ENCODE measurements around the gene SH2D5. TPM values are rescaled to one million over a fixed set of nuclear protein-coding genes. Genes with fewer than 3 reads are reported as not detected.
A peak's percentile ranks its signal among the peaks of the same experiment; 100 is the strongest.

Gene SH2D5
- polyA plus RNA-seq (2013), result 2.9 and 3.1 TPM in 2 replicates

- Histone ChIP-seq H3K4me3 (ENCODE audit: low read depth, low read length) (peak within 1 kb of the TSS; percentile 40), H3K9me3 (ENCODE audit: insufficient read depth, low read depth, low read length) (no peaks in the 10 kb centered on the region), H3K23ac (ENCODE audit: low read length) (no peak within 1 kb of the TSS), H4K12ac (ENCODE audit: low read depth, low read length) (no peak within 1 kb of the TSS), H3K79me1 (ENCODE audit: low read length) (peaks cover 15% of the 10 kb centered on the region), H4K8ac (ENCODE audit: low read depth, low read length) (peak within 1 kb of the TSS; percentile 73), H3K14ac (ENCODE audit: low read length) (peak within 1 kb of the TSS; percentile 67), H2BK120ac (ENCODE audit: insufficient read depth, low read length, poor library complexity) (peak within 1 kb of the TSS; percentile 3), H3K9ac (ENCODE audit: low read length) (no peak within 1 kb of the TSS), H3K18ac (ENCODE audit: low read length) (peak within 1 kb of the TSS; percentile 18), H2AK5ac (ENCODE audit: low read length) (peak within 1 kb of the TSS; percentile 30), H2BK12ac (ENCODE audit: low read length) (peak within 1 kb of the TSS; percentile 37), H2BK5ac (ENCODE audit: low read depth, low read length, poor library complexity) (no peak within 1 kb of the TSS), H2AFZ (ENCODE audit: insufficient read depth, low read length, poor library complexity) (peak within 1 kb of the TSS; percentile 51), H3K79me2 (ENCODE audit: control insufficient read depth, insufficient read depth, low read length, poor library complexity) (peaks cover 2% of the 10 kb centered on the region), H3K4me2 (ENCODE audit: low read length) (peak within 1 kb of the TSS; percentile 79), H3K4me1 (ENCODE audit: control insufficient read depth in 1 of 2, insufficient read depth in 2 of 2, low read length in 2 of 2) (peaks cover 19 to 23% of the 10 kb centered on the region in 2 experiments), H3K27me3 (ENCODE audit: insufficient read depth, low read length) (peaks cover 25% of the 10 kb centered on the region), H3K36me3 (ENCODE audit: control insufficient read depth in 1 of 2, insufficient read depth in 2 of 2, low read length in 2 of 2) (peaks cover 0 to 7% of the 10 kb centered on the region in 2 experiments), H4K91ac (ENCODE audit: low read depth, low read length) (peak within 1 kb of the TSS; percentile 71), H3K27ac (ENCODE audit: low read depth, low read length) (peak within 1 kb of the TSS; percentile 31), H3K4ac (ENCODE audit: low read depth, low read length) (no peak within 1 kb of the TSS)
- peak; percentile 94 to 97 for DNase-seq
- no CpG with 5 or more reads among the region's 38 CpGs for WGBS (ENCODE audit: extremely low coverage, insufficient coverage, insufficient read length)
Measured at GRCh38 chr1:20732588-20733359, at the start of gene SH2D5. TSS of gene SH2D5 (minus strand) at chr1:20732703. CDS start at chr1:20728044, 4,659 bp downstream.

GRCh38 chr1:20775700-20776099, 43.2 kb upstream of the SH2D5 start:
- H4K8ac ChIP-seq (ENCODE audit: low read depth, low read length), result no peak overlapping the region
- H3K4me1 ChIP-seq (ENCODE audit: control insufficient read depth in 1 of 2, insufficient read depth in 2 of 2, low read length in 2 of 2), result no peaks in the 10 kb centered on the region
- H2BK5ac ChIP-seq (ENCODE audit: low read depth, low read length, poor library complexity), result no peak overlapping the region
- no peak overlapping the region for H3K4ac ChIP-seq (ENCODE audit: low read depth, low read length)
- H3K27me3 ChIP-seq (ENCODE audit: insufficient read depth, low read length), result no peaks in the 10 kb centered on the region
- WGBS (ENCODE audit: extremely low coverage, insufficient coverage, insufficient read length), result no CpG with 5 or more reads among the region's 4 CpGs
- no peak overlapping the region for H4K91ac ChIP-seq (ENCODE audit: low read depth, low read length)
- H3K27ac ChIP-seq (ENCODE audit: low read depth, low read length), result no peak overlapping the region
- H3K9me3 ChIP-seq (ENCODE audit: insufficient read depth, low read depth, low read length), result no peaks in the 10 kb centered on the region
- no peak overlapping the region for H3K4me2 ChIP-seq (ENCODE audit: low read length)
- H3K9ac ChIP-seq (ENCODE audit: low read length), result no peak overlapping the region
- no peak for DNase-seq
- no peak overlapping the region for H3K4me3 ChIP-seq (ENCODE audit: low read depth, low read length)
- peaks cover 4% of the 10 kb centered on the region for H3K79me2 ChIP-seq (ENCODE audit: control insufficient read depth, insufficient read depth, low read length, poor library complexity)
- H3K79me1 ChIP-seq (ENCODE audit: low read length), result no peaks in the 10 kb centered on the region
- H3K23ac ChIP-seq (ENCODE audit: low read length), result no peak overlapping the region
- H2AFZ ChIP-seq (ENCODE audit: insufficient read depth, low read length, poor library complexity), result no peak overlapping the region
- no peak overlapping the region for H4K12ac ChIP-seq (ENCODE audit: low read depth, low read length)
- H3K18ac ChIP-seq (ENCODE audit: low read length), result no peak overlapping the region
- H2AK5ac ChIP-seq (ENCODE audit: low read length), result no peak overlapping the region
- H3K14ac ChIP-seq (ENCODE audit: low read length), result no peak overlapping the region
- peaks cover 15 to 23% of the 10 kb centered on the region in 2 experiments for H3K36me3 ChIP-seq (ENCODE audit: control insufficient read depth in 1 of 2, insufficient read depth in 2 of 2, low read length in 2 of 2)
- no peak overlapping the region for H2BK120ac ChIP-seq (ENCODE audit: insufficient read depth, low read length, poor library complexity)
- H2BK12ac ChIP-seq (ENCODE audit: low read length), result no peak overlapping the region

GRCh38 chr1:20771780-20772179, 39.3 kb upstream of the SH2D5 start:
- Histone ChIP-seq H3K18ac (ENCODE audit: low read length) (no peak overlapping the region), H3K23ac (ENCODE audit: low read length) (no peak overlapping the region)

GRCh38 chr1:20770314-20771087, 38.0 kb upstream of the SH2D5 start:
- WGBS (ENCODE audit: extremely low coverage, insufficient coverage, insufficient read length), result no CpG with 5 or more reads among the region's 6 CpGs
- Histone ChIP-seq H3K36me3 (ENCODE audit: control insufficient read depth in 1 of 2, insufficient read depth in 2 of 2, low read length in 2 of 2) (peaks cover 39 to 53% of the 10 kb centered on the region in 2 experiments), H3K14ac (ENCODE audit: low read length) (no peak overlapping the region), H3K4me3 (ENCODE audit: low read depth, low read length) (no peak overlapping the region), H4K8ac (ENCODE audit: low read depth, low read length) (no peak overlapping the region), H3K23ac (ENCODE audit: low read length) (no peak overlapping the region), H2AFZ (ENCODE audit: insufficient read depth, low read length, poor library complexity) (no peak overlapping the region), H3K79me1 (ENCODE audit: low read length) (no peaks in the 10 kb centered on the region), H3K9me3 (ENCODE audit: insufficient read depth, low read depth, low read length) (no peaks in the 10 kb centered on the region), H4K12ac (ENCODE audit: low read depth, low read length) (no peak overlapping the region), H3K4me1 (ENCODE audit: control insufficient read depth in 1 of 2, insufficient read depth in 2 of 2, low read length in 2 of 2) (no peaks in the 10 kb centered on the region), H3K27ac (ENCODE audit: low read depth, low read length) (no peak overlapping the region), H2BK5ac (ENCODE audit: low read depth, low read length, poor library complexity) (no peak overlapping the region), H3K18ac (ENCODE audit: low read length) (no peak overlapping the region), H3K79me2 (ENCODE audit: control insufficient read depth, insufficient read depth, low read length, poor library complexity) (no peaks in the 10 kb centered on the region), H2BK12ac (ENCODE audit: low read length) (no peak overlapping the region), H2AK5ac (ENCODE audit: low read length) (no peak overlapping the region), H3K27me3 (ENCODE audit: insufficient read depth, low read length) (no peaks in the 10 kb centered on the region), H3K4ac (ENCODE audit: low read depth, low read length) (no peak overlapping the region), H2BK120ac (ENCODE audit: insufficient read depth, low read length, poor library complexity) (no peak overlapping the region), H3K9ac (ENCODE audit: low read length) (no peak overlapping the region), H4K91ac (ENCODE audit: low read depth, low read length) (no peak overlapping the region), H3K4me2 (ENCODE audit: low read length) (no peak overlapping the region)
- no peak for DNase-seq

More at GRCh38 chr1:20771780-20772179, 39.3 kb upstream of the SH2D5 start:
- no peak overlapping the region for H3K9ac ChIP-seq (ENCODE audit: low read length)
- H3K27me3 ChIP-seq (ENCODE audit: insufficient read depth, low read length), result no peaks in the 10 kb centered on the region
- H3K4me1 ChIP-seq (ENCODE audit: control insufficient read depth in 1 of 2, insufficient read depth in 2 of 2, low read length in 2 of 2), result no peaks in the 10 kb centered on the region
- H3K79me1 ChIP-seq (ENCODE audit: low read length), result no peaks in the 10 kb centered on the region
- no peak overlapping the region for H4K12ac ChIP-seq (ENCODE audit: low read depth, low read length)
- H2BK5ac ChIP-seq (ENCODE audit: low read depth, low read length, poor library complexity), result no peak overlapping the region
- H3K4ac ChIP-seq (ENCODE audit: low read depth, low read length), result no peak overlapping the region
- no peak for DNase-seq
- no peak overlapping the region for H3K4me2 ChIP-seq (ENCODE audit: low read length)
- no peak overlapping the region for H2AK5ac ChIP-seq (ENCODE audit: low read length)
- no peaks in the 10 kb centered on the region for H3K9me3 ChIP-seq (ENCODE audit: insufficient read depth, low read depth, low read length)
- H4K91ac ChIP-seq (ENCODE audit: low read depth, low read length), result no peak overlapping the region
- peaks cover 29 to 44% of the 10 kb centered on the region in 2 experiments for H3K36me3 ChIP-seq (ENCODE audit: control insufficient read depth in 1 of 2, insufficient read depth in 2 of 2, low read length in 2 of 2)
- H3K27ac ChIP-seq (ENCODE audit: low read depth, low read length), result no peak overlapping the region
- WGBS (ENCODE audit: extremely low coverage, insufficient coverage, insufficient read length), result no CpG with 5 or more reads among the region's 3 CpGs
- H3K79me2 ChIP-seq (ENCODE audit: control insufficient read depth, insufficient read depth, low read length, poor library complexity), result no peaks in the 10 kb centered on the region
- H2BK120ac ChIP-seq (ENCODE audit: insufficient read depth, low read length, poor library complexity), result no peak overlapping the region
- no peak overlapping the region for H2BK12ac ChIP-seq (ENCODE audit: low read length)
- H3K14ac ChIP-seq (ENCODE audit: low read length), result no peak overlapping the region
- no peak overlapping the region for H4K8ac ChIP-seq (ENCODE audit: low read depth, low read length)
- H2AFZ ChIP-seq (ENCODE audit: insufficient read depth, low read length, poor library complexity), result no peak overlapping the region
- H3K4me3 ChIP-seq (ENCODE audit: low read depth, low read length), result no peak overlapping the region
